ENCODE measurements around the gene LHFPL3.
A peak's percentile ranks its signal among the peaks of the same experiment; 100 is the strongest.

The LHFPL3 gene

DNA sequence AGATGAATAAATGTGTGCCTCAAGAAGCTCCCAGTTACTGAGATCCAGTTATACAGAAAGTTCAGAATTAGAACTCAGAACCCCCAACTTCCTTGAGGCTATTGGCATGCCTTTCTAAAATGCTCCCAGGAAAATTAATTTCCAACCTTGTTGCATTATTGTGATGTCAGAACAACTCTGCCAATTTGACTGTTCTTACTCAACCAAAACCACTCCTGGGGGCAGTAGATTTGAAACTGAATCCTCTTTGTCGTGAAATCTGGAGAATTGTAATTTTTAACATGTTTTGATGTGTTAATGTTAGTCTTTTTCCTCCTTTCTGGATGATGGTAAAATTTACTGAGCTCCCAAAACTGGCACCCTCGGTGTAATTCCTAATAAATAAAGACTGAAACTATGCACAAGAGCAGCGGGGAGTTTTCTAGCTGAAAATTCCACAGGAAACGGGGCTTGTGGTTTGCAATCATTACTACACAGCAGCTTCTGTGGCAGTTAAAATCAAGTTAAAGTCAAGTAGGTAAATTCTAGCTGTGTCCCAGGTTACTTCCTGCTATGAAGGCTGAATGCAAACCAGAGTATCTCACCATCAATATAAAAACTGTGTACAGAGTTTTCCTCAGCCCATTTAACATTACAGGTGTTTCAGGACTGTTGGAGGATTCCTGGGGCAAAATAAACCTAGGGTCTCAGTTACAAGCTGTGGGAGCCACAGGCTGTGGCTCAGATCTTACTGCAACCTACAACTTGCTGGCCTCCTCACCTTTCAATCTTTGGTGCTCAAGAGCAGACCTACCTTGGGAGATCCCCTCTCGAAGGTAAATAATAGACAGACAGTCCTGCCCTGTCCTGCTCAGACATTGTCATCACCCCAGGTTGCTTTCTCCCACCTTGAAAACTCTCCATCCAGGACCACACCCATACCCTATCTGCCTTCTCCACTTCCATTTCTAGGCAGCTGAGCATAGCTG lies 529.3 kb downstream of the LHFPL3 start:
- no peak for DNase-seq

DNA sequence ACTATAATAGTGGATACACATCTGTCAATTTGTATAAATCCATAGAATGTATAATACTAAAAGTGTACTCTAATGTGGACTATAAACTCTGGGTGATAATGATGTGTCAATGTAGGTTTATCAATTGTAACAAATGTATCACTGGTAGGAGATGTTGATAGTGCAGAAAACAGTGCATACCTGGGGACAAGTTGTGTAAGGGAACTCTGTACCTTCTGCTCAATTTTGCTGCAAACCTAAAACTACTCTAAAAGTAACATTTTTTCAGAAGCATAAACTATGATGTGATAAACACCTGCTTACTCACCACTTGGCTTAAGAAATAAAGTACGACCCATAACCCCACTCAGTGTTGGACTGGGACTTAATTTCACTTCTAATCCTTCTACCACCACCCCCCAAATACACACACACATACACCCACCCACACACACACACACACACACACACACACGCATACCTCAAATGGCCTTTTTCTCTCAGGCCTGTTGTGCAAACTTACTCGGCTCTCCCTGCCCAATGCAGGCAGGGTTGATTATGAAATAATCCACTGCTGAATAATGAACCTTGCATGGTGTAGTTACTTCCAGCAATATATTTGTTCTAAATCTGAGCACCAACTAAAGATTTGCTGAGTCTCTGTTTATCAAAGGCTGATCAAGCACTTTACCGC lies 531.5 kb downstream of the LHFPL3 start:
- DNase-seq = no peak

DNA sequence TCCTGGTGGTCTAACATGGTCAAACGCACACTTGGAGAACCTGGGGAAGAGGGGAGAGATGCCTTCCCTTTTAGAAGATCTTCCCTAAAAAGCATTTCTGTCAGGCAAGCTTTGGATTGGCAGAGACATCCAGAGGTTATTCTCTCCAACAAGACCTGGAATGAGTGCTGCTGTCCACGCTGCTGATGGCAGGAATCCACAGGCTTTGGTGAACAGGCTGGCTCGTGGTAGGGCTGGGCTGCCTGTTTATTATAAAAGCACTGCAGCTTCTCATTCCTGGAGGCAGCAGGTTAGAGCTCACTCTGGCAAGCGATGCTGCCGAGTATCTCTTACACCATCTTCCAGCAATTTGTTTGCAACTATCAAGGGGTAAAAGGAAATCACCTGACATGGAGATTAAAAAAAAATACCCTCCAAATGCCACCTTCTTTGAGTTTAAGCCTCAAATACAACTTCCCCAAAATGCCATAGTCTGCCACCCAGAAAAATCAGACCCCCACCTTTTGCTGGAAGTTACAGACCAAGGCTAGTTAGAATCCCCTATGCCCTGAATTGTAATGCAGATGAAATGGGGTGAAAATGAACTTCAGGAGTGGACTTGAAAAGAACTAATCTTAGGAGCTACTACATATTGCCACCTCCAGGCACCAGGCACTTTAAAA lies 533.5 kb downstream of the LHFPL3 start:
- no peak for DNase-seq

DNA sequence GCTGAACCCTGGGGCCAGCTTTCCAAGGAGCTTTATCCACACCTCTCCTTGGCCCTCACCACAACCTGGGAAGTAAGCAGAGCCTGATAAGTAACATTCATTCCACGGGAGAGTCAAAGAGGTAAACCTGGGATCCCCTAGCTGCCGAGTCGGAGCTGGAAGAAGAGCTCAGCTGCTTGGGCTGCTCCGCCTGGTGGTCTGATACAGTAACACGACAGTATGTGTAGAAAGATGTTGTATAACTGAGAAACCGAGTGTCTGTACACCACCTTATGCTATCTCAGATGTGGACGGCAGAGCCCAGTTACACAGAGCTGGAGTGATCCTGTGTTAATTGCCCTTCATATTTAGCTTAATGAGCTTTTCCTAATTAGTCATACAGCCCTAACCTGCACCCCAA lies 534.3 kb downstream of the LHFPL3 start:
- no peak for DNase-seq

DNA sequence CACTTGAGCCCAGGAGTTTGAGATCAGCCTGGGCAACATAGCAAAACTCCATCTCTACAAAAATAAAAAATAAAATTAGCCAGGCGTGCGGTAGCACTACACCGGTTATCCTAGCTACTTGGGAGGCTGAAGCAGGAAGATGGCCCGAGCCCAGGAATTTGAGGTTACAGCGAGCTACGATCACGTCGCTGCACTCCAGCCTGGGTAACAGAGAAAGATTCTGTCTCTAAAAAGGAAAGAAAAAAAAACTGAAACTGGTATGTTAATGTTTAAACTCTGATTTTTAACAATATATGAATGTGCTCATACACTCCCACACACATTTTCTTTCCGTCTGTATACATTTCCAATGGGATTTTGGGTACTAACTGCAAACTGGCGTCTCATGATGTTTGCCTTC lies 545.0 kb downstream of the LHFPL3 start:
- DNase-seq = no peak

DNA sequence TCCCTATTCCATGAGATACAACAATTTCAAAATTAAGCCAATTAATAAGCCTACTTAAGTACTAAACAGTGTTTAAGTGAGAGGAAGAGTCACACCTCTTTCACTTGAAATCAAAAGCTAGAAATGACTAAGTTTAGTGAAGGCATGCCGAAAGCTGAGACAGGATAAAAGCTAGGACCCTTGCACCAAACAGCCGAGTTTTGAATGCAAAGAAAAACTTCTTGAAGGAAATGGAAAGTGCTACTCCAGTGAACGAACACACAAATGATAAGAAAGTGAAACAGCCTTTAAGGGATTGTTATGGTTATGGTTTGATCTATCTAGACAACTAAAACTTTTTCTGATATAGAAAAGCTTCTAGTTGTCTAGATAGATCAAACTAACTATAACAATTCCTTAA lies 550.2 kb downstream of the LHFPL3 start:
- no peak for DNase-seq

DNA sequence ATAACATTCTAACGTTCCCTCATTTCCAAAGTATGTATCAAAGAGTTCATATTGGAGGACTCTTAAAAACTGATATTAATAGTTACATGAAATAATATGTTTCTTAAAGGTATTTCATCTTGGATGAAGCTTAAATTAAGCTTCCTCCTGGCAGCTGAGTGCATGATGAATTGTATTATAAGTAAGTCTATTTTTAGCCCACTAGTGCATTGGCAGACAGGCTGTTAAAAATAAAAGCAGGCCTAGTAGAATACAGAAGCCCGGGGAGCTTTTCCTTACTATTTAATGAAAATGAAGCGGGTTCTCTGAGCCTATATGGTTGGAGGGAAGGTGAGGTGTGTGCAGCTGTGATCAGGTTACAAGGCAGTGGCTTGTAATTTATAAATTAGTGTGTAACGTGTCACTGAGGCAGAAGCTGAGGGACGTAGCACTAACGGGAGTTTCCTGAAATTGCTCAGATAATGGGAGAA lies 554.9 kb downstream of the LHFPL3 start:
- no peak for DNase-seq

DNA sequence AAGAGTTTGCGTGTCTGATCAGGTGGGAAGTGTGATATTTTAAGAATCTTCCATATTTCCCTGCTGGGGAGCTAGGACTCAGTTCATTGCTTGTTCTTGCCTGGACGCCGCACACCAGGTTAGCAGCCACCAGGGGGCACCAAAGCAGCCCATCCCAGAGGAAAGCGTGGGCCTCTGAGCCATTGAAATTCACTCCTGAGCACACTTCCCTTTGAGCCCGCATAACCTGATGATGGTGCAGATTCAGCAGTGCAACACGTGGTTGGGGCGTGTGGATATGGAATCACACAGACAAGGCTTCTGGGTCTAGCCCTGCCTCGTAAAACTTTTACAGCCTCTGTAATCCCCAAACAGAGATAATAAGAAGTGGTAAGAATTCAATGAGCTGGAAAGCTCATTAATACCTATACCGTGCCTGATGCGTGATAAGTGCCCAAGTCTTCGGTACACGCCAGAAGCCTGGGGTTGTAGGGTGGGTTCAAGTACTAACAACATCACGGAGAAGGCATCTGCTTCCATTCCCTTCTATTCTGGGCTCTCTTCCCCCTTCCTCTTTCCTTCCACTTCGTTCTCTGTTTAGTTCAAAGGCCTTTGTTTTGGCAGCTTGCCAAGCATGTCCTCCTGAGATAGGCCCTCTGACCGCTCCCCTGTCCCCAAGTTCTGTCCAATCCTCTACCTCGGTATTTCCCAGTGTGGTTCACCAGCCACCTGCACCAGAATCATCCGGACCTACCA lies 555.5 kb downstream of the LHFPL3 start:
- peak; percentile 61 for DNase-seq

DNA sequence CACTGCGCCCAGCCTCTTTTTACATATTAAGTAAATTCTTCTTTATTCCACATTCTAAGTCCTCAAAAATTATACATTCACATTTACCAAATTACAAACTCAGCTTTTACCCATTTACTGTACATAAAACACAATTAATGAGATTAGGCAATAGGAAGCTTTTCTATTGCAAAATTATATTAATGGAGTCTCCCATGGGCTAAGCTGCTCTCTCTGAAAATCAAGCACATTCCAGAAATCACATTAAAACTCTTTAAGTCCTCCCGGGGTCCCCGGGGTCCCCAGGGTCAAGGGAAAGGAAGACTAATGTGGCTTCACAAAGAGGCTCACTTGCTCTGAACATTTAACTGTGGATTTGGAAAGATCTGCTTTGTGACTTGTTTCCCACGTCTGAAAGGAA lies 558.2 kb downstream of the LHFPL3 start:
- no peak for DNase-seq

DNA sequence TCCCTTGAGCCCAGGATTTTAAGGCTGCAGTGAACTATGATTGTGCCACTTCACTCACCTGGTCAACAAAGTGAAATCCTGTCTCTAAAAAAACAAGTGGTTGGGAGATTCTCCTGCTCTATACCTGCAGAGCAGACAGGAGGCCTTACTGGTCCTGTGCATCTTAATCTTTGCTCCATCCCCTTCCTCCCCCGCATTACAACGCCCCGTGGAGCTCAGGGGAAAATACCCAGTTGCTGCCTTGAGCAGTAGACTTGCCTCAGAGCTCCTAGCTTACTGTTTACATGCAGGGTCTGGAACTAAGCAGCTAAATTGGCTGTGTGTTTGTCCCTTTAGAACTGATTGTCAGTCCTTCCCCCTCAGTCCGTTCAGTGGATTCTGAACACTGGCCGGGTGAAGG lies 561.8 kb downstream of the LHFPL3 start:
- no peak for DNase-seq

DNA sequence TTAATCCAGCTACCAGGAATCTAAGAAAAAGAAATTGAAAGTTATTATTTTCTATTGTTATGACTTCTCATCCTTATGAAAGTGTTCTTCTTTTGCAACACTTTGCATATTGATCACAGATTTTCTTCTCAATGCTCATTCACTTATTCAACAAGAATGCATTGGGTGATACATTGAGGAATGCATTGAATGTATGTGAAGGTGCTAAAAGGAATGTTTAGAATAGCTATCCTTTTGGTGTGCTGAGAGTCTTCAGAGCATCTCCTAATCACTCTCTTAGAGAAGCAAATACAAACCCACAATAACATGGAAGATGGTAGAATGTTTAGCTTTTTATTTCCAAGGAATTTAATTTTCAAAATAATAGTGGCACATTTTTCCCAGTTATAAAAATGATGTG lies 563.5 kb downstream of the LHFPL3 start:
- no peak for DNase-seq

DNA sequence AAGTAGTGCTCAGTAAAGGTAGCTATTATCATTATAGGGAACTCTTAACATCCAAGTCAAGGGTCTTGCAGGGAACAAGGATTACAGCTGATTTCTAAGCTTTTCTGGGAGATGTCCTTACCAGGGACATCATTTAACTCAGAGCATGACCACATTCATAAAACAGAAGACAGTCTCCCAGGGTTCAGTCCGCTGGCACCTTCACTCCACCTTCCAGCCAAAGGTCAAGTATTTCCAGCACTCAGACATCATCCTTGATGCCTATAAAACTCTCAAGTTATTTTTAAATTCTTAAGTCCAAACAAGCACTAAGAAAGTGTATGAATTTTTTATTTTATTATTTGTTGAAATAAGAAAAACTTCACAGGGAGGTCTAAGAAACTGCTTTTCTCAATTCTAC lies 565.9 kb downstream of the LHFPL3 start:
- no peak for DNase-seq

DNA sequence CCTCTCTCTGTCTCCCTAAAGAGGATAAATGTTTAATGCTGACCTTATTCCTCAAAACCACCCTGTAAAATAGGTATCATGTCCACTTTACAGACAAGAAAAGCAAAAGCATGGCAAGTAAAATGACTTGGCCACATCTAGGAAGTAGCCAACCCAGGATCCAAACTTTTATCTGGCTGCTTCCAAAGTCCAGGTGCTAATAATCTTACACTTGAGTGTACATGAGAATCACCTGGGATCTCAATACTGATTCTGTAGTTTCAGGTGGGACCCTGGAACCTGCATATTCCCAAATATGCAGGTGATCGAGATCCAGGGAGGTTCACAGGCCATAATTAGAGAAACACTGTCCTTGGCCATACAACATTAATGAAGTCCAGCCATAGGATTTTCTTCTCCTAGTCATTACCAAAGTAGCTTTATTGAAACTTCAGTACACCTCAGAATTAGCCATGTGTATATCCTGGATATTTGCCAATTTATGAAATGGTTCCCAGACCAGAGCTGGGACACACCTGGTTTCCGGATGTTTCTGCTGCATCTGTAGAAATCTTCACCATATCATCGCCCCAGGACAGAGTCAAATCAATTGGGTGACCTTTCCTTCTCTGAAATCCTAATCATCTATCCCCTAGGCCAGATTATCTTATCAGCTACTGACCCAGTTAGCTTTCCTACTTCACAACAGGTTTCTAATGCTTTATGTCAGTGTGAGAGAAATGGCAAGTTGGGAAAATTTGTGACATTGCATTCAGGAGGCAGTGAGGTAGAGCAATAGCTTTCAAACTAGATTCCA lies 566.5 kb downstream of the LHFPL3 start:
- no peak for DNase-seq

DNA sequence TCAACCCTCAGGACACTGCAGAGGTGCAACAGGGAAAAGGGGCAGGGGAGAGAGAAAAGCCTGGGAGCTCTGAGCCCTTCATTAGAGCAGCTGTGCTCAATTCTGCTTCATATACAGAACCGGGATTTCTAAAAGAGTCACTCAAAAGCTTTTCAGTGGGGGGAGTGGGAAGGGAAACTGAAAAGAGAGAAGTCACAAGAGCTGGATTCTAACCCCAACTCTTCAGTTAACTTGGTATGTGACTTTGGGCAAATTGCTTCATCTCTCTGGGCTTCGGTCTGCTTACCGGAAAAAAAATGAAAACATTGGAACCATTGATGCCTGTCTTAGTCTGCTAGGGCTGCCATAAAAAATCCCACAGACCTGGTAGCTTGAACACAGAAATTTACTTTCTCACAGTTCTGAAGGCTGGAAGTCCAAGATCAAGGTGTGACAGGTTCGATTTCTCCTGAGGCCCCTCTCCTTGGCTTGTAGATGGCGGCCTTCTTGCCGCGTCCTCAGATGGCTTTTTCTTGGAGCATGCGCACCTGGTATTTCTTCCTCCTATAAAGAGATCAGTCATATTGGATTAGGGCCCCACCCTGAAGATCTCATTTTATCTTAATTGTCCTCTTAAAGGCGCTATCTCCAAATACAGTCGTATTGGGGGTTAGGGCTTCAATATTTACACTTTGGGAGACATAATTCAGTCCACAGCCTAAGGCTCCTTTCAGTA lies 567.3 kb downstream of the LHFPL3 start:
- no peak for DNase-seq

DNA sequence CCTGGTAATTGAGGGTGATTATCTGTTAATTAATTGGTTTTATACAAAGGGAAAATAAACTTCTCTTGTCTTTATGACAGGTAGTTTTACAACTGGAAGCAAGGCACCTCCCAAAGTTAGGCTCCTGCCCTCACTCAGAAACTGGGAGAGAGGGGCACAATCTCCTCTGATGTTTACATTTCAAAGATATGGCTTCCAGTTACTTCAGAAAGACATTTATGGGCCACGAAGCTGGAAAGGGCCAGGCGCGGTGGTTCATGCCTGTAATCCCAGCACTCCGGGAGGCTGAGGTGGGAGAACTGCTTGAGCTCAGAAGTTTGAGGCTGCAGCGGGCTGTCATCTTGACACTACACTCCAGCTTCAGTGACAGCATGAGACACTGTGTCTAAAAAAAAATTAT lies 570.0 kb downstream of the LHFPL3 start:
- no peak for DNase-seq

DNA sequence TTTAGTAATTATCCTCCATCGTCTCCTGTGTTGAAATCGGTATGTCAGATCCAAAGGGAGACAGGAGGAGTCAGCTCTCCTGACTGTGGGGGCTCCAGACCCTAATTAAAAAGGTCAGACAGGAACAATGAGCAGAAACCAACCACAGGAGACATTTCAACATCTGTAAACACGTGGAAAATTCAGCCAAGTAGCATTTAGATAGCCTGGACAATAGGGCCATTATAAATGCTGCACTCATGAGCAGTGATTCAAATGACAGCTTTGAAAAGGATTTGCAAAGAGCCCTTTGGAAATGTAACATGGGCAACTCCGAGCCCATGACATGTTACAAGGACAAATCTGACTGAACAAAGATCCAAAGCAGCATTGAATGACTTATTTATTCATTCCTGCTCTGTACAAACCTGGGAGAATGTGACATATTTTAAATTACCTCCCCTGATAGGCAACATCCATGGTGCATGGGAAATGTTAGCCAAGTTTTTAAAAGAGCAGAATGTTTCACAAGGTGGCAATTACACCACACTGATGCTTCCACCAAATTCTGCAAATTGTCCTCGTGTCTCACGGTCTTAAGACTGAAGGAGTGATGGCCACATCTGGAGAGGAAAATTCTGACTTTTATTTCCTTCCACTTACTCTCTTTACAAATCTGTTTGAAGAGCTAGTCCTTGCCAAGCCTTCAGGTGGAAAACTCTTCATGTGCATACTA lies 572.3 kb downstream of the LHFPL3 start:
- no peak for DNase-seq

DNA sequence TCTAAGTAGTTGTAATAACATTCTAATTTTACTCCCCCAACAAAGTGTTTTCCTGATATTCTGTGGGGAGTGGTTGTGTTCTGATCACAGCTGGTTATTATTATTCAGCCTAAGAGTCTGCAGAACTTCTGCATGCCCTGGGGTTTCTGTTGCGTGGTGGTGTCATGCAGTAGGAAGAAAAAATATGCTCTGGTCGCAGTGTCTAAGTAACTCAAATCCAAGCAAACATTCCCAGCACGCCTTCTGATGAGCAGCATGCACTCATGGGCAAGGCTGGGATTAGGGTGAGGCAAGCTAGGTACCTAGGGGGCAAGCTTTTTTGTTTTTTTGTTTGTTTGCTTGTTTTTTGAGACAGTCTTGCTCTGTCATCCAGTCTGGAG lies 572.8 kb downstream of the LHFPL3 start:
- DNase-seq = no peak

DNA sequence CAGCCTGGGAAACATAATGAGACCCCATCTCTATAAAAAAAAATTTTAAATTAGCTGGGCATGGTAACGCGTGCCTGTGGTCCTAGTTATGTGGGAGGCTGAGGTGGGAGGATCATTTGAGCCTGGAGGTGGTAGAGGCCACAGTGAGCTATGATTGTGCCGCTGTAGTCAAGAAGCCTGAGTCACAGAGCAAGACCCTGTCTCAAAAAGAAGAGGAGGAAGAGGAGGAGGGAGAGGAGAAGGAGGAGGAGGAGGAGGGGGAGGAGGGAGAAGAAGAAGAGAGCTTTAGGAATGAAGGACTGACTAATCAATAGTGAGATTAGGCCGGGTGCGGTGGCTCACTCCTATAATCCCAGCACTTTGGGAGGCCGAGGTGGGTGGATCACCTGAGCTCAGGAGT lies 573.8 kb downstream of the LHFPL3 start:
- DNase-seq = no peak

DNA sequence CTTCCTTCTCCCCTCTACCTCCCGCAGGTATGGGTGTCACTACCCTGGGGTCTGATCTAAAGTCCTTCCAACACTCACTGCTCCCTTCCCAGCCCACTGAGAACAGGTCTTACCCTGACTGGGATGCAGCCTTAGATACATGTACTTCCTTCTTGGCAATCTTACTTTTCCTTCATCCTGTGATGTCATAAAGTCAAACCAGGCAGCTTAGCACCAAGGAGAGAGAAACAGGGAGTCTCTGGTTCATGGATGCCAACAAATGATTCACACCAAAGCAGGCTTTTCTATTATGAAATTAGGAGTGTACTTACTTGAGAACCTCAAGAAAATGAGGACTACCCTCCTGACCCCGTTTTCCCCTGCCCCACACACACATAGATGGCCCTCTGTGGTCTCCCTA lies 574.6 kb downstream of the LHFPL3 start:
- no peak for DNase-seq

DNA sequence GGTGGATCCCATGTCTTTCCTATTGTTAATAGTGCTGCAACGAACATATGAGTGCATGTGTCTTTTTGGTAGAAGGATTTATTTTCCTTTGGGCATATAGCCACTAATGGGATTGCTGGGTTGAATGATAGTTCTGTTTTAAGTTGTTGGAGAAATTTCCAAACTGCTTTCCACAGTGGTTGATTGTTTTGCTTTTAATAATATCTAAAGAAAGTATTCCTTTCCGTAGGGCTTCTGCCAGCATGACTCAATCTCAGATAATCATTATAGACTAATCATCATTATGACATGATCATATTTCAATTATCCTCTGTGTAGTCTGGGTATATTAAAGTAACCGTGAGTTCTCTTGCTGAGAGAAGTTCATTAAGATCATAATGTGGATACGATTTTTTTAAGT lies 575.4 kb downstream of the LHFPL3 start:
- no peak for DNase-seq

DNA sequence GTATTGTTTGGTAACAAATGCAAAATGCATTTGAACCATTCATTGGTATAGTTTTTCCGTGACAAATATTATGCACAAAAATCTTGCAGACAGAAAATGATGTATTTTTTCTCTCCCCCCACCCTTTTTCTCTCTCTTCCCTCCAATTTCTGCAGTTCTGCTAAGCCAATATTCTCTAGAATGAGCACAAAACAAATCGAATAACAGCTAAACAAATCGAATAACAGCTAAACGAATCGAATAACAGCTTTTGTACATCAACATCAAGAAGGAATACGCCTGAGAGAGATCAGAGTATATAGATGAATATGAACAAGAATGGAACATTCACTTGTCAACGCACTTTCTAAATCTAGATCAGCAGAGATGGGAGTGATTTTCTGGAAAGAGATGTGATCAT lies 577.6 kb downstream of the LHFPL3 start:
- DNase-seq = no peak

Data from NCI-H345 (cell line).